ENCODE measurements around the gene ADGRG2.

DNA sequence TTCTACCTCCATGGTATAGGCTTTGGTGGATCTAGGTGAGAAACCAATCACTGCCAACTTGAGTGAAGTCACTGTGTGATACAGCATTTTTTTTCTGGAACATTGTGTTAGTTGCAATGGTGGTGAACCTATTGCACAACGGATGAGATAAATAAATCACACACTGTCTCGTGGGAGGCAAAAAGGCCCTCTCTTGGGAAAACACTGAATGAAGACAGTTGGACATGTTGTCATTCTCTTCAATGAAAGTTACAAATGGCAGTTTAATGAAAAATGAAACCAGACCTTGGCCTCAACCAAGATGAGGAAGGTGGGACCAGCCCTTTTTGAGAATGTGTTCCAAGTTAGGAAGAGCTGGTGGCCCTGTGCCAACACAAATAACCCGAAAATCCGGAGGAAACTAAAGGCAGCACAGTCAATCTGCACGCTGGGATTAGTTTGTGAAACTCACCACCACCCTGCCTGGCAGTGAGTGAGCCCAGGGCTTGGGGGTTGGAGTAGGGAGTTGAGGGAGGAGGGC, 5.4 kb upstream of the ADGRG2 start:
- TF ChIP-seq, protein P1, sequence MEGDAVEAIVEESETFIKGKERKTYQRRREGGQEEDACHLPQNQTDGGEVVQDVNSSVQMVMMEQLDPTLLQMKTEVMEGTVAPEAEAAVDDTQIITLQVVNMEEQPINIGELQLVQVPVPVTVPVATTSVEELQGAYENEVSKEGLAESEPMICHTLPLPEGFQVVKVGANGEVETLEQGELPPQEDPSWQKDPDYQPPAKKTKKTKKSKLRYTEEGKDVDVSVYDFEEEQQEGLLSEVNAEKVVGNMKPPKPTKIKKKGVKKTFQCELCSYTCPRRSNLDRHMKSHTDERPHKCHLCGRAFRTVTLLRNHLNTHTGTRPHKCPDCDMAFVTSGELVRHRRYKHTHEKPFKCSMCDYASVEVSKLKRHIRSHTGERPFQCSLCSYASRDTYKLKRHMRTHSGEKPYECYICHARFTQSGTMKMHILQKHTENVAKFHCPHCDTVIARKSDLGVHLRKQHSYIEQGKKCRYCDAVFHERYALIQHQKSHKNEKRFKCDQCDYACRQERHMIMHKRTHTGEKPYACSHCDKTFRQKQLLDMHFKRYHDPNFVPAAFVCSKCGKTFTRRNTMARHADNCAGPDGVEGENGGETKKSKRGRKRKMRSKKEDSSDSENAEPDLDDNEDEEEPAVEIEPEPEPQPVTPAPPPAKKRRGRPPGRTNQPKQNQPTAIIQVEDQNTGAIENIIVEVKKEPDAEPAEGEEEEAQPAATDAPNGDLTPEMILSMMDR (IDR thresholded peaks at IDR 0.05), result no peak
- TF ChIP-seq POLR2A (IDR thresholded peaks at IDR 0.05) (no peak), POLR2AphosphoS5 (IDR thresholded peaks at IDR 0.05) (no peak)

Data from gastroesophageal sphincter (tissue), 3 donors.